Breast epithelium (tissue), 3 donors: Measurements from ENCODE around the gene PUM1.

Experiments
- CTCF ChIP-seq, 3 donors: fragments of 450-650 bp; IDR thresholded peaks; one replicate each; pipeline ENCODE4 v1.5.1; 2016 to 2017; ENCODE audit warnings: antibody characterized with exemption in 3 of 3, mild to moderate bottlenecking in 3 of 3, moderate library complexity in 3 of 3
- POLR2AphosphoS5 ChIP-seq, 3 donors: sonication (generic); formaldehyde crosslinking; IDR thresholded peaks; one replicate each; pipeline ENCODE4 v1.6.1; 2017; ENCODE audit warnings: antibody characterized with exemption in 3 of 3

- TF ChIP-seq CTCF (IDR thresholded peaks at IDR 0.05) (no peak), POLR2AphosphoS5 (IDR thresholded peaks at IDR 0.05) (no peak)
Observed at GRCh38 chr1:30886710-30887428, 178.6 kb downstream of the PUM1 start.
